SK-N-MC (cell line): ENCODE results near the gene JADE3.

Experiments
- DNase-seq: peaks from one replicate; pipeline ENCODE4 v3.0.0-alpha.2; 2011; ENCODE audit warnings: low read depth, low spot score
- H3K27ac ChIP-seq: fragments of 200-600 bp; sonication (generic); 2 replicates; pipeline ENCODE4 v1.5.1; 2016; ENCODE audit warnings: mixed run types
- H3K36me3 ChIP-seq: fragments of 200-600 bp; sonication (generic); 2 replicates; pipeline ENCODE4 v1.6.1; 2017; ENCODE audit warnings: antibody characterized with exemption, low read length, mixed read lengths; ENCODE audit not compliant: insufficient read depth
- H3K4me3 ChIP-seq: fragments of 200-600 bp; sonication (generic); 2 replicates; pipeline ENCODE4 v1.5.1; 2016
- H3K9ac ChIP-seq: fragments of 200-600 bp; sonication (generic); 2 replicates; pipeline ENCODE4 v1.8.0; 2017; ENCODE audit warnings: mixed run types, mixed read lengths; ENCODE audit not compliant: insufficient read length
- H3K9me3 ChIP-seq: fragments of 200-600 bp; sonication (generic); 2 replicates; pipeline ENCODE4 v1.6.1; 2017; ENCODE audit warnings: low read depth, mild to moderate bottlenecking, antibody characterized with exemption, low read length, moderate library complexity, mixed read lengths
- EZH2 ChIP-seq: fragments of 200-600 bp; sonication (generic); IDR thresholded peaks from one replicate; pipeline ENCODE4 v1.6.1; 2017; ENCODE audit warnings: antibody characterized with exemption
- FOXP2 ChIP-seq: optimal IDR thresholded peaks from 2 replicates; pipeline ENCODE3; 2011; ENCODE audit warnings: mild to moderate bottlenecking, moderate library complexity; ENCODE audit not compliant: insufficient read depth; ENCODE audit errors: extremely low read length, control extremely low read depth
- POLR2AphosphoS5 ChIP-seq: IDR thresholded peaks from 2 replicates; pipeline ENCODE4 v1.6.1; 2012; ENCODE audit warnings: mild to moderate bottlenecking, low read depth, low read length, borderline replicate concordance

The JADE3 gene

GRCh38 chrX:46903458-46904242 lies 8.6 kb upstream of the JADE3 start:
- DNase-seq: no peak
- no peaks in the 10 kb centered on the region for H3K36me3 ChIP-seq
- no peak overlapping the region for H3K27ac ChIP-seq
- H3K9ac ChIP-seq: no peak overlapping the region
- no peaks in the 10 kb centered on the region for H3K9me3 ChIP-seq
- TF ChIP-seq POLR2AphosphoS5 (no peak), EZH2 (no peak), FOXP2 (no peak)
- H3K4me3 ChIP-seq: peak overlapping the region; percentile 58

GRCh38 chrX:46904626-46905025 lies 7.6 kb upstream of the JADE3 start:
- Histone ChIP-seq H3K4me3 (no peak overlapping the region), H3K9ac (no peak overlapping the region), H3K36me3 (no peaks in the 10 kb centered on the region), H3K27ac (no peak overlapping the region), H3K9me3 (no peaks in the 10 kb centered on the region)
- peak; percentile 34 for DNase-seq
- no peak for TF ChIP-seq FOXP2
- no peak for TF ChIP-seq EZH2
- no peak for TF ChIP-seq POLR2AphosphoS5

DNA sequence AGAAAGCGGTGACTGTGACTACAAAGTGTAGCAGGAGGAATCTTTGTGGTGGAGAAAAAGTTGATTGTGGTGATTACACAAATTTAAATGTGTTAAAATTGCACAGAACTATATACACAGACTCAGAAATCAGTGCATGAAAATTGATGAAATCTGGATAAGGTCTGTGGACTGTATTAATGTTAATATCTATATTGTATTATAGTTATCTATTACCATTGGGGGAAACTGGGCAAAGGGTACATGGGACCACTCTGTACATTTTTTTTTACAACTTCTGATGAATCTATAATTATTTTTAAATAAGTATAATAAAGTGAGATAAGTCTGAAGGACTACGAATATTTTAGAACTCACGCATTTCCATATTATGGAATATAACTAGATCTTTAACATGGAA lies 1.8 kb upstream of the JADE3 start:
- Histone ChIP-seq H3K27ac (no peak overlapping the region), H3K36me3 (no peaks in the 10 kb centered on the region), H3K9ac (no peak overlapping the region), H3K4me3 (no peak overlapping the region), H3K9me3 (no peaks in the 10 kb centered on the region)
- DNase-seq: no peak
- no peak for TF ChIP-seq POLR2AphosphoS5
- no peak for TF ChIP-seq EZH2
- TF ChIP-seq FOXP2: no peak

DNA sequence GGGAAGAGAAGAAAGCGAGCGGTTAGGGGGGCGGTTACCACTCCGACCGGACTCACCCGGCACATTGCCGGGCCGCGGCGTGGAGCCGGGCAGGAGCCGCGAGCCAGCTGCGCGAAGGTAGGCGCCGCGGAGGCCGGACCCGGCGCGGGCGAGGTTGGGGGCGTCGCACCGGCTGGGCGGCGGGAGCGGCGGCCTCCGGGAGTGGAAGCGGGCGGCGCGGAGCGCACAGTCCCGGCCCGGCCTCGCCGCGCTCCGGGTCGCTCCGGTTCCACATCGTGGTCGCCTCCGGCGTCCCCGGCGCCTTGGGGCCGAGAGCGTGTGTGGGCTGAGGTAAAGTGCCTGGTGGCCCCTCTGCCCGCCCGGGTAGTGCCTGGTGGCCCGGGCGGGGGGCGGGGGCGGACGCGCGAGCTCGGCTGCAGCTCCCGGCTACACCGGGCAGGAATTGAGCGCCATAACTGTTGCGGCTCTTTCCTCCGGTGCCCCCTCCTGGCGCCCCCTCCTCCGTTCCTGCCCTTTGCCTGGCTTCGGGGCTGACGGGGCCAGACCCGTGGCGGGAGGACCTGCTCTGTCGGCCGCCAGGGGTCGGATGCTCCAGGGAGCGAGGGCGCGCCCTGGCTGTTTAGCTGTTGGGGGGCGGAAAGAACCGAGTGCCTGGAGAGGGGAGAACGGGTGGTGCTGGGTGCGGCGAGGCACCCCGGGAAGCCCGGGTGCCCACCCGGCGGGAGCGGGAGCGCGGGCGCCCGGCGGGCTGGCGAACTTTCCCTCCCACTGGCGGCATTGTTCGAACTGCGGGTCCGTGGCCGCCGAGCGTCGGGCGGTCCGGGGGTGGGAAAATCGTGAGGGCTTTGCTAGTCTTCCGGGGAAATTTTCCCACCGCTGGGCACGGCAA lies 626 bp downstream of the JADE3 start:
- Histone ChIP-seq H3K9ac (peak overlapping the region; percentile 73), H3K4me3 (peak overlapping the region; percentile 84), H3K9me3 (no peaks in the 10 kb centered on the region), H3K36me3 (no peaks in the 10 kb centered on the region), H3K27ac (no peak overlapping the region)
- DNase-seq: no peak
- TF ChIP-seq POLR2AphosphoS5: no peak
- no peak for TF ChIP-seq EZH2
- TF ChIP-seq FOXP2: no peak

- no peaks in the 10 kb centered on the region for H3K36me3 ChIP-seq
- no peaks in the 10 kb centered on the region for H3K9me3 ChIP-seq
- H3K27ac ChIP-seq: no peak overlapping the region
- DNase-seq: no peak
- no peak for TF ChIP-seq POLR2AphosphoS5
- TF ChIP-seq FOXP2: no peak
- TF ChIP-seq EZH2: no peak
- peak overlapping the region; percentile 73 for H3K9ac ChIP-seq
- H3K4me3 ChIP-seq: peak overlapping the region; percentile 84
Measured at GRCh38 chrX:46913667-46914066, 1.4 kb downstream of the JADE3 start.

- Histone ChIP-seq H3K36me3 (no peaks in the 10 kb centered on the region), H3K9ac (no peak overlapping the region), H3K4me3 (no peak overlapping the region), H3K9me3 (peaks cover 6% of the 10 kb centered on the region; the same call in 1 of the 2 replicates), H3K27ac (no peak overlapping the region)
- no peak for DNase-seq
- TF ChIP-seq EZH2 (no peak), POLR2AphosphoS5 (no peak), FOXP2 (no peak)
Measured at GRCh38 chrX:46916273-46916672, 4.1 kb downstream of the JADE3 start.

DNA sequence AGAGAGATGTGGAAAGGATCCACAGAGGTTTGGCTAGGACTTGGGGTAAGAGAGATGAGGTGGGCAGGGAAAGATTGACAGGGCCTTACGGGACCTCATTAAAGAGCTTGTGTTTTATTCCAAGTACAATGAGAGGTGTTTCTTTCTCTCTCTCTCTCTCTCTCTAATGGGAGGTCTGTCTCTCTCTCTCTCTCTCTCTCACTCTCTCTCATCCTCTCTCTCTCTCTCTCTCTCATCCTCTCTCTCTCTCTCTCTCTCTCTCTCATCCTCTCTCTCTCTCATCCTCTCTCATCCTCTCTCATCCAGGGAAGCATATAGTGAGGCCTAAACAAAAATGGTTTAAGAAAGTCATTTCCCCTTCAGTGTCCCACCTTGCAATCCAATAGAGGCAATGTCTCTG lies 5.4 kb downstream of the JADE3 start:
- Histone ChIP-seq H3K36me3 (no peaks in the 10 kb centered on the region), H3K4me3 (no peak overlapping the region), H3K9ac (no peak overlapping the region), H3K27ac (no peak overlapping the region), H3K9me3 (peaks cover 6% of the 10 kb centered on the region; the same call in 1 of the 2 replicates)
- TF ChIP-seq FOXP2 (no peak), EZH2 (no peak), POLR2AphosphoS5 (no peak)
- DNase-seq: no peak

- TF ChIP-seq EZH2 (no peak), POLR2AphosphoS5 (no peak), FOXP2 (no peak)
- peaks cover 6% of the 10 kb centered on the region; the same call in 1 of the 2 replicates for H3K9me3 ChIP-seq
- H3K36me3 ChIP-seq: no peaks in the 10 kb centered on the region
- no peak overlapping the region for H3K27ac ChIP-seq
- no peak for DNase-seq
- H3K4me3 ChIP-seq: no peak overlapping the region
- no peak overlapping the region for H3K9ac ChIP-seq
Measured at GRCh38 chrX:46918434-46918833, 6.2 kb downstream of the JADE3 start.

GRCh38 chrX:46920235-46920634 lies 8.0 kb downstream of the JADE3 start:
- Histone ChIP-seq H3K9me3 (peaks cover 6% of the 10 kb centered on the region; the same call in 1 of the 2 replicates), H3K27ac (no peak overlapping the region), H3K9ac (no peak overlapping the region), H3K4me3 (no peak overlapping the region), H3K36me3 (no peaks in the 10 kb centered on the region)
- TF ChIP-seq POLR2AphosphoS5: no peak
- no peak for TF ChIP-seq EZH2
- no peak for TF ChIP-seq FOXP2
- DNase-seq: no peak
